Activated CD4-positive, alpha-beta T cell treated with anti-CD3 and anti-CD28 coated beads for 24 hours (primary cell): Measurements from ENCODE around the gene GOLGA6L9.
"Not testable (repeated sequence)": the region's sequence is repeated elsewhere in the genome, so short reads cannot be mapped to it uniquely, and the experiment has no call there.

Experiments
- DNase-seq, 2 donors: peaks; one replicate each; pipeline ENCODE4 v3.0.0-alpha.2; 2020; ENCODE audit warnings: low read depth in 2 of 2

The GOLGA6L9 gene

GRCh38 chr15:82468205-82468604, 38.6 kb downstream of the GOLGA6L9 start:
- DNase-seq: not testable (repeated sequence)

GRCh38 chr15:82469381-82469780, 39.8 kb downstream of the GOLGA6L9 start:
- DNase-seq: not testable (repeated sequence)

- not testable (repeated sequence) for DNase-seq
Observed at GRCh38 chr15:82472269-82472982, 42.8 kb downstream of the GOLGA6L9 start.

GRCh38 chr15:82474596-82475325, 45.1 kb downstream of the GOLGA6L9 start:
- DNase-seq: not testable (repeated sequence)

- DNase-seq: not testable (repeated sequence)
Observed at GRCh38 chr15:82475345-82475967, 45.8 kb downstream of the GOLGA6L9 start.

GRCh38 chr15:82476697-82477342, 47.2 kb downstream of the GOLGA6L9 start:
- DNase-seq: not testable (repeated sequence)

GRCh38 chr15:82477343-82478057, 47.9 kb downstream of the GOLGA6L9 start:
- not testable (repeated sequence) for DNase-seq
